Measurements from ENCODE around the gene PMF1.
"Not testable (repeated sequence)": the region's sequence is repeated elsewhere in the genome, so short reads cannot be mapped to it uniquely, and the experiment has no call there.

Gene PMF1

GRCh38 chr1:156196445-156196844 lies 16.4 kb upstream of the PMF1 start:
- DNase-seq (ENCODE audit: low read depth in 2 of 2): no peak

GRCh38 chr1:156198831-156199349 lies 13.9 kb upstream of the PMF1 start:
- no peak for DNase-seq (ENCODE audit: low read depth in 2 of 2)

- no peak for DNase-seq (ENCODE audit: low read depth in 2 of 2)
Observed at GRCh38 chr1:156200044-156200443, 12.8 kb upstream of the PMF1 start.

DNA sequence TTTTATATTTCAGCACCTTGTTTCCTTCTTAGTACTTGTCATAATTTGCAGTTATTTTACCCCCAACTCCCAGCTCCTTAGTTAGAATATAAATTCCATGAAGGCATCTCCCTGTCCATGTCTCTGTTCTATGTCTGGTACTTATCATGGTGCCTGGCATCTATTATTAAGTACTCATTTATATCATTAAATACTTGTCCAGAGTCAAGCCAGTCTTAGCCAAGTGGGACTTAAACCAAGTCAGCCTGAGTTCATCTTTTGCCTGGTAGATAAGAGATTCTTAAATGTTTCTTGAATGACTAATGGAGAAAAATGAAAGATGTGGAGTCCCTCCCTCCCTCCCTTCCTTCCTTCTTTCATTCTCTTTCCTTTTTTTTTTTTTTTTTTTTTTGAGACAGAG lies 9.5 kb upstream of the PMF1 start:
- no peak for DNase-seq (ENCODE audit: low read depth in 2 of 2)

DNA sequence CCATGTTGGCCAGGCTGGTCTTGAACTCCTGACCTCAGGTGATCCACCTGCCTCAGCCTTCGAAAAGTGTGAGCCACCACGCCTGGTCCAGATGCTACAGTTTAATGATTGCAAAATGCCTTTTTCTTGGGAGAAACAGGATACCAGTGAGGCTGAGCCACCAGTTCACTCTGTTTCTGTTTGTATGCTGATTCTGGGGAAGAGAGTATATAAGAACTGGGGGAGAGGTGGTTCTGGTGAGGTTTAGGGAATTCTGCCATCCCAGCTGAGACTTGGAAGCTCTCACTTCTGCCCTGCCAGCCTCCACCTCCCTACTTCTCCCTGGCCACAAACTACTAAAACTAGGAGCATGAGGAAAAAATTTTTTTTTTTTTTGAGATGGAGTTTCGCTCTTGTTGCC lies 8.1 kb upstream of the PMF1 start:
- DNase-seq (ENCODE audit: low read depth in 2 of 2): no peak

GRCh38 chr1:156211243-156211642 lies 1.6 kb upstream of the PMF1 start:
- DNase-seq (ENCODE audit: low read depth in 2 of 2): no peak

DNA sequence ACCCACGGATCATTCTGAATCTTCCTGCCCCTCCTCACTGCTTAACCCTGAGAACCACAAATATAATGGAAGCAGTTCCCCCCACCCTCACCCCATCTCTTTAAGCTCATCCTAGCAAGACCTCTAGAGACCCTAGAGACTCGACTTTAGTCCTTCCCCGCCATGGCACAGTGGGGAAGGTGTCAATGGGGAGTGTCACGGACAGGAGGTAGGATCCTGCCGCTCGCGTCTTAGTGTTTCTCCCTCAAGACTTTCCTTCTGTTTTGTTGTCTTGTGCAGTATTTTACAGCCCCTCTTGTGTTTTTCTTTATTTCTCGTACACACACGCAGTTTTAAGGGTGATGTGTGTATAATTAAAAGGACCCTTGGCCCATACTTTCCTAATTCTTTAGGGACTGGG lies 677 bp upstream of the PMF1 start:
- DNase-seq (ENCODE audit: low read depth in 2 of 2): no peak

DNA sequence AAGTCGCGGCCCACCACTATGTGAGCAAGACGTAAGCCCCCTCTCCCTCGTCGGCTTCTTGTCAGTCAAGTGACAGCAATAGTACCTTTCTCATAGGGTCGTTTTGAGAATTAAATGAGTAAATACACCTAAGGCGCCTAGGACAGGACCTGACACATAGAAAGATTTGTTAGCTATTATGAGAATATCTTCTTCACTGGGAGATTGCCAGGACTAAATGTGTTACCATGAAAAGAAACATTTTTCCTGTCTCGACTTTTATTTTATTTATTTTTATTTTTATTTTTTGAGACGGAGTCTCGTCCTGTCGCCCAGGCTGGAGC lies 798 bp downstream of the PMF1 start:
- DNase-seq (ENCODE audit: low read depth in 2 of 2): no peak

DNA sequence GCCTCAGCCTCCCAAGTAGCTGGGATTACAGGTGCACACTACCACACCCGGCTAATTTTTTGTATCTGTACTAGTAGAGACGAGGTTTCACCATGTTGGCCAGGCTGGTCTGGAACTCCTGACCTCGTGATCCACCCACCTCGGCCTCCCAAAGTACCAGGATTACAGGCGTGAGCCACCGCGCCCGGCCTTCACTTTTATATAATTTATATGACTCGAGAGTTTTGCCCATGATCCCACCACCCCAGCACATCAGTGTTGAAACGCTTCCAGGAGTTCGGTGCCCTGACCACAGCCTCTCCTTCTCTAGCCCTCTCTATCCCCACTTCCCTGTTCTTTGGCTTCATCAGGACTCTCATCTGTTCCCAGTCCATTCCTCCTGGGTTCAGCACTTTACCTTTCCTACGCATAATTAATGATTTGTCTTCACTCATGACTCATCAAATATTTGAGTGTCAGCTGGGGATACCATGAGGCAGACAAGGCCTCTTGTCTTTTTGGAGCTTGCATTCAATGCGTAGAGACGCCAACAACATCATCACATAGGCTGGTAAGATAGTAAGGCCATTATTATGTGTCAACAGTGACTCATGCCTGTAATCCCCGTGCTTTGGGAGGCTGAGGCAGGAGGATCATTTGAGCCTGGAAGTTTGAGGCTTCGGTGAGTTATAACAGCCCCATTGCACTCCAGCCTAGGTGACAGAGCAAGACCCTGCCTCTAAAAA lies 1.4 kb downstream of the PMF1 start:
- no peak for DNase-seq (ENCODE audit: low read depth in 2 of 2)

GRCh38 chr1:156216361-156217086 lies 3.7 kb downstream of the PMF1 start:
- DNase-seq (ENCODE audit: low read depth in 2 of 2): not testable (repeated sequence)

DNA sequence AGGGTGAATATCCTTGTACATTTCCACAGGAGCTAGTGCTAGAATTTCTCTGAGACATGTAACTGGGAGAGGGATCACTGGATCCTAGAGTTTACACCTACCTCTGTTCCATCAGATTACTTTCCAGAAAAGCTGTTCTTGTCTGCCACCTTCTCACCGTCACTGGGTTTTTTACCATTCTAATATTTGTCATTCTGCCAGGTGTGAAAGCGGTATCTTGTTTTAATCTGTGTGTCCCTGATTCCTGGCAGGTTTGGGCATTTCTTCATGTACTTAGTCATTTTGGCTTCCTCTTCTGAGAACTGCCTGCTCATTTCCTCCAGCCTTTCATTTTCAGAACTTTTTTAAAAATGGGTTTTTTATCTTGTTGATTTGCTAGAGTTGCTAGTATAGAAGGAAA lies 5.1 kb downstream of the PMF1 start:
- no peak for DNase-seq (ENCODE audit: low read depth in 2 of 2)

- DNase-seq (ENCODE audit: low read depth in 2 of 2): no peak
Observed at GRCh38 chr1:156220226-156220625, 7.4 kb downstream of the PMF1 start.

DNA sequence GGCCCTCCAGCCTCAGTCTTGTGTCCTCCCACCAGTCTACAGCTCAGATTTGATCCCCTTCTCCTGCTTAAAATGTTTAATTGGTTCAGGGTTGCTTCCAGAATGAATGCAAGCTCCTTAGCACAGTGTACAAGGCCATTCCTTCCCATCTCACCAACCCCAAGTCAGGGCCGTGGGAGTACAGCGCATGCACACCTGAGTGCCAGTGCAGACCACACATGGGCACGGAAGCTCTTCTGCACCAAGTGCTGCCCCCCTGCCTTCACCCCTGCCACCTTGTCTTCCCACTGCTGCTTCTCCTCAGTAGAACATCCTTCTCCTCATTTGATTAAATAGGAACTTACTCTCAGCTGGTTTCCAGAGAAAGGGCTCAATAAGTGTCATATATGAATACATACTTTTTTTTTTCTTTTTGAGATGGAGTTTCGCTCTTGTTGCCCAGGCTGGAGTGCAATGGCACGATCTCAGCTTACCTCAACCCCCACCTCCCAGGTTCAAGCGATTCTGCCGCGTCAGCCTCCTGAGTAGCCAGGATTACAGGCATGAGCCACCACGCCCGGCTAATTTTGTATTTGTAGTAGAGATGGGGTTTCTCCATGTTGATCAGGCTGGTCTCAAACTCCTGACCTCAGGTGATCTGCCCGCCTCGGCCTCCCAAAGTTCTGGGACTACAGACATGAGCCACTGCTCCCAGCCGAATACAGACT lies 9.3 kb downstream of the PMF1 start:
- no peak for DNase-seq (ENCODE audit: low read depth in 2 of 2)

DNA sequence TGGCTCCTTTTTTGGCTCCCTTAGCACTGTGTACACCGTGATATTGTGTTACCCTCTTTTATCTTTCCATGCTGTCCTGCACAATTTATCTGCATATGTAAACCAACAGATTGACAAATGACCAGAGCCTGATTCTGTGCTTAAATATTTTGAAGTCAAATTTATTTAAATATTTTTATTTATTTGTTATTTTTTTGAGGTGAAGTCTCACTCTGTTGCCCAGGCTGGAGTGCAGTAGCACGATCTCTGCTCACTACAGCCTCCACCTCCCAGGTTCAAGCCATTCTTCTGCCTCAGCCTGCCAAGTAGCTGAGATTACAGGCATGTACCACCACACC lies 12.8 kb downstream of the PMF1 start:
- no peak for DNase-seq (ENCODE audit: low read depth in 2 of 2)

GRCh38 chr1:156226116-156226538 lies 13.3 kb downstream of the PMF1 start:
- DNase-seq (ENCODE audit: low read depth in 2 of 2): no peak

DNA sequence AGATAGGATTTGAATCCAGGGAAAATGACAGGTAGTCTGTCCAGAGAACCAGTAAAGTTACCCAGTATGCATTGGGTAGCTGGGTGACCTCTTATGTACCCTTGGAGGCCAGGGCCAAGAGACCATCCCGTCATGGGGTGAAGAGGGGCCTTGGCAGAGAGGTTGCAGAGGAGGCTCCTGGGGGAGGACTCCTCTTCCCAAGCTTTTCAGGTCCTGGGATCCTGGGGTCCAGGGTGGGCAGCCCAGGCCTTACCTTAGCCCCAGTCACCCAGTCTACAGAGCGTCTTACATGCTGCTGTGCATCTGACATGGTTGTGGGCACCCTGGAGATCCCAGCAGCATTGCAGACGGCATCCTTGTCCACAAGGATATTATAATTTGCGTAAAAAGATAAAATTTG lies 14.0 kb downstream of the PMF1 start:
- DNase-seq (ENCODE audit: low read depth in 2 of 2): no peak

GRCh38 chr1:156228501-156228900 lies 15.7 kb downstream of the PMF1 start:
- no peak for DNase-seq (ENCODE audit: low read depth in 2 of 2)

GRCh38 chr1:156229809-156230472 lies 17.1 kb downstream of the PMF1 start:
- DNase-seq (ENCODE audit: low read depth in 2 of 2): no peak

GRCh38 chr1:156230473-156230837 lies 17.6 kb downstream of the PMF1 start:
- no peak for DNase-seq (ENCODE audit: low read depth in 2 of 2)

DNA sequence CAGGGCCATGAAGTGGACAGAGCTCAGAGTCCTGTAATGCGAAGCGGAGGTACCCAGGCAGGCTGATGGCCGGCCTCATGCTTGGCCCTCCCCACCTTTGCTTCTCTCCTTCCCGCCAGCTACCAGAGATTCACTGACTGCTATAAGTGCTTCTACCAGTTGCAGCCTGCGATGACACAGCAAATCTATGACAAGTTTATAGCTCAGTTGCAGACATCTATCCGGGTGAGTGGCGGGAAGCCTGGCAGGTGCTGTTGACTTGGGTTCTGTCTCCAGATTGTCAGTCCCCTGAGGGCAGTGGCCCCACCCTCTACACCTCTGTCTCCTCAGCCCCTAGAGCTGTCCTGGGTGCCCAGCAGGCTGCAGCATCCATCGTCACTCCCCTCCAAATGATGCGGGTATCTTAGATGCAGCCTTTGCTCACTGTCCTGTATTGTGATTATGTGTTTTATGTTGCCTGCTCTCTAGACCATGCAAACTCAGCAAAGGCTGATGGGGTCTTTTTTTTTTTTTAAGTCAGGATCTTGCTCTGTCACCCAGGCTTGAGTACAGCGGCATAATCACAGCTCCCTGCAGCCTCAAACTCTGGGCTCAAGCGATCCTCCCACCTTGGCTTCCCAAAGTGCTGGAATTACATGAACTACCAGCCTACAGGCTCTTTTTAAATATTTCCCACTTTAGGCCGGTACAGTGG lies 19.5 kb downstream of the PMF1 start:
- DNase-seq (ENCODE audit: low read depth in 2 of 2): no peak

DNA sequence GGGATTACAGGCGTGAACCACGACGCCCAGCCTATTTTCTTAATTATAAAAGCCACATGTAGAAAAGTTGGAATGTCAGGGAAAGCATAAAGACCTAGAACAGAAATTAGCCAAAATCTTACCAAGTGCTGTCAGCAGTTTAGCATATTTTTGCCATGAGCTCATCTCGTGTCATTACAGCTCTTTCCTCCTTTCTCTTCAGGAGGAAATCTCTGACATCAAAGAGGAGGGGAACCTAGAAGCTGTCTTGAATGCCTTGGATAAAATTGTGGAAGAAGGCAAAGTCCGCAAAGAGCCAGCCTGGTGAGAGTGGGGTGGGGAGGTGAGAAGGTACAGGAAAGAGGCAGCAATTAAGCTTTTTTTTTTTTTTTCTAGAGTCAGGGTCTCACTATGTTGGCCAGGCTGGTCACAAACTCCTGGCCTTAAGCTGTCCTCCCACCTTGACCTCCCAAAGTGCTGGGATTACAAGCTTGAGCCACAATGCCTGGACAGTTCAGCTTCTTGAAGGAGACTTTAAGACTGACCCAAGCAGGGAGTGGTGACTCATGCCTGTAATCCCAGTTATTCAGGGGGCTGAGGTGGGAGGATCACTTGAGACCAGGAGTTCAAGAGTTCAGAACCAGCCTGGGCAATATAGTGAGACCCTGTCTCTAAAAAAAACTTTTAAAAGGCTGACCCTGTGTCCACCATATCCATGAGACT lies 20.8 kb downstream of the PMF1 start:
- no peak for DNase-seq (ENCODE audit: low read depth in 2 of 2)

Data from stimulated activated CD8-positive, alpha-beta memory T cell treated with anti-CD3 and anti-CD28 coated beads, Interleukin-15, amount 100 ng/mL, for 48 hours (primary cell).